Neuronal stem cell (in vitro differentiated cells): ENCODE measurements around the gene PGC. TPM values are rescaled to one million over a fixed set of nuclear protein-coding genes. Genes with fewer than 3 reads are reported as not detected.

Source experiments
- DNase-seq: peaks from one replicate; pipeline ENCODE4 v3.0.0-alpha.2; 2013; ENCODE audit warnings: low spot score
- H2AFZ ChIP-seq: one replicate; pipeline ENCODE4 v1.6.1; 2013; ENCODE audit warnings: mild to moderate bottlenecking, low read length, inconsistent platforms
- H2AK5ac ChIP-seq: 2 replicates; pipeline ENCODE4 v1.6.1; 2013; ENCODE audit warnings: low read depth, mild to moderate bottlenecking, inconsistent platforms, low read length, moderate library complexity, mixed read lengths
- H2BK120ac ChIP-seq: 2 replicates; pipeline ENCODE4 v1.6.1; 2013; ENCODE audit warnings: low read depth, mild to moderate bottlenecking, inconsistent platforms, low read length, moderate library complexity, mixed read lengths
- H2BK12ac ChIP-seq: one replicate; pipeline ENCODE4 v1.6.1; 2013; ENCODE audit warnings: low read length, inconsistent platforms
- H2BK15ac ChIP-seq: 2 replicates; pipeline ENCODE4 v1.6.1; 2013; ENCODE audit warnings: mild to moderate bottlenecking, low read length, inconsistent platforms, mixed read lengths
- H2BK5ac ChIP-seq: one replicate; pipeline ENCODE4 v1.6.1; 2013; ENCODE audit warnings: inconsistent platforms, mild to moderate bottlenecking, low read length, moderate library complexity
- H3K14ac ChIP-seq: one replicate; pipeline ENCODE4 v1.6.1; 2013; ENCODE audit warnings: low read length, inconsistent platforms
- H3K18ac ChIP-seq: 2 replicates; pipeline ENCODE4 v1.6.1; 2013; ENCODE audit warnings: low read length, inconsistent platforms
- H3K23ac ChIP-seq: 2 replicates; pipeline ENCODE4 v1.6.1; 2013; ENCODE audit warnings: low read depth, mild to moderate bottlenecking, mixed read lengths, low read length, inconsistent platforms; ENCODE audit not compliant: poor library complexity
- H3K27ac ChIP-seq: replicated peaks from 3 replicates; pipeline ENCODE4 v1.5.1; 2013; ENCODE audit warnings: low read length, inconsistent platforms
- H3K27me3 ChIP-seq, 3 experiments: 2 replicates each; pipeline ENCODE4 v1.6.1; 2013; ENCODE audit warnings: low read length in 3 of 3, mild to moderate bottlenecking in 2 of 3, inconsistent platforms in 1 of 3, low read depth in 1 of 3, mixed read lengths in 1 of 3, moderate library complexity in 1 of 3; ENCODE audit not compliant: control insufficient read depth in 3 of 3, insufficient read depth in 3 of 3
- H3K36me3 ChIP-seq, 2 donors: replicated peaks in 1 of 2; 2 replicates each; pipeline ENCODE4 v1.6.1; 2013; ENCODE audit warnings: low read length in 2 of 2; ENCODE audit not compliant: control insufficient read depth in 2 of 2, insufficient read depth in 2 of 2
- H3K4ac ChIP-seq: 2 replicates; pipeline ENCODE4 v1.6.1; 2013; ENCODE audit warnings: inconsistent platforms, mild to moderate bottlenecking, low read length, moderate library complexity
- H3K4me1 ChIP-seq, 2 donors: 1 replicate in 1 of 2; 2 replicates in 1 of 2; pipeline ENCODE4 v1.6.1; 2013; ENCODE audit warnings: low read length in 2 of 2, low read depth in 1 of 2; ENCODE audit not compliant: control insufficient read depth in 2 of 2, insufficient read depth in 1 of 2
- H3K4me2 ChIP-seq: one replicate; pipeline ENCODE4 v1.6.1; 2013; ENCODE audit warnings: mild to moderate bottlenecking, low read length, inconsistent platforms; ENCODE audit not compliant: insufficient read depth, poor library complexity, severe bottlenecking
- H3K4me3 ChIP-seq, 2 donors: 2 replicates each; pipeline ENCODE4 v1.5.1; 2013; ENCODE audit warnings: low read length in 2 of 2, mild to moderate bottlenecking in 2 of 2, inconsistent platforms in 1 of 2, moderate library complexity in 1 of 2
- H3K79me1 ChIP-seq: one replicate; pipeline ENCODE4 v1.6.1; 2013; ENCODE audit warnings: low read depth, mild to moderate bottlenecking, inconsistent platforms, low read length, moderate library complexity
- H3K9ac ChIP-seq: one replicate; pipeline ENCODE4 v1.6.1; 2013; ENCODE audit warnings: mild to moderate bottlenecking, low read depth, low read length, inconsistent platforms; ENCODE audit not compliant: poor library complexity
- H3K9me3 ChIP-seq, 2 donors: replicated peaks in 1 of 2; 2 replicates each; pipeline versions ENCODE3 to v1.6.1; 2013; ENCODE audit warnings: low read length in 2 of 2, mild to moderate bottlenecking in 2 of 2, inconsistent platforms in 1 of 2, low read depth in 1 of 2, mixed read lengths in 1 of 2, moderate library complexity in 1 of 2; ENCODE audit not compliant: control insufficient read depth in 2 of 2, insufficient read depth in 1 of 2
- H4K8ac ChIP-seq: one replicate; pipeline ENCODE4 v1.6.1; 2013; ENCODE audit warnings: low read depth, mild to moderate bottlenecking, inconsistent platforms, low read length, moderate library complexity
- H4K91ac ChIP-seq: one replicate; pipeline ENCODE4 v1.6.1; 2013; ENCODE audit warnings: low read length, low read depth, mild to moderate bottlenecking, inconsistent platforms; ENCODE audit not compliant: poor library complexity
- WGBS, 2 donors: extraction: QIAGEN DNeasy Blood & Tissue Kit; methylation state at CpG; one replicate each; pipeline ENCODE4 v1.1.7; 2013; ENCODE audit warnings: missing lambda C conversion rate in 2 of 2, mixed read lengths in 1 of 2; ENCODE audit not compliant: insufficient read length in 2 of 2, insufficient replicate concordance in 1 of 2; ENCODE audit errors: extremely low coverage in 2 of 2; 5-methylcytosine and 5-hydroxymethylcytosine counted together
- small RNA-seq: library from polyadenylated mRNA; stranded (forward); fragments of <200 nt; extraction: miRNeasy Mini kit (QIAGEN cat#:217004); gene quantifications from one replicate; pipeline ENCODE3, GENCODE V24; 2013; ENCODE audit not compliant: insufficient read depth

The PGC gene

GRCh38 chr6:41688256-41688965, 58.8 kb downstream of the PGC start:
- H3K4ac ChIP-seq: no peak overlapping the region
- H2BK5ac ChIP-seq: peak overlapping the region; percentile 63
- H3K23ac ChIP-seq: no peak overlapping the region
- H2BK12ac ChIP-seq: no peak overlapping the region
- H4K91ac ChIP-seq: peak overlapping the region; percentile 76
- H2BK15ac ChIP-seq: no peak overlapping the region
- H3K79me1 ChIP-seq: no peaks in the 10 kb centered on the region
- no peak overlapping the region for H3K4me3 ChIP-seq
- peaks cover 5 to 6% of the 10 kb centered on the region in 2 donors for H3K4me1 ChIP-seq
- H3K27ac ChIP-seq: no peak overlapping the region
- no peaks in the 10 kb centered on the region for H3K9me3 ChIP-seq
- H2AK5ac ChIP-seq: peak overlapping the region; percentile 3
- no peaks in the 10 kb centered on the region for H3K36me3 ChIP-seq
- H3K27me3 ChIP-seq: peaks cover 0 to 18% (median 0%) of the 10 kb centered on the region in 3 experiments
- WGBS, 2 donors: no CpG with 5 or more reads among the region's 5 CpGs
- no peak for DNase-seq
- H2AFZ ChIP-seq: peak overlapping the region; percentile 61
- H3K14ac ChIP-seq: no peak overlapping the region
- H3K18ac ChIP-seq: peak overlapping the region; percentile 67
- no peak overlapping the region for H3K4me2 ChIP-seq
- no peak overlapping the region for H3K9ac ChIP-seq
- no peak overlapping the region for H4K8ac ChIP-seq
- no peak overlapping the region for H2BK120ac ChIP-seq

- Histone ChIP-seq H3K18ac (no peak overlapping the region), H4K91ac (no peak overlapping the region), H3K9me3 (no peaks in the 10 kb centered on the region), H3K4ac (no peak overlapping the region), H3K4me3 (no peak overlapping the region), H2BK5ac (no peak overlapping the region), H3K23ac (peak overlapping the region; percentile 37), H3K27me3 (peaks cover 0 to 18% (median 4%) of the 10 kb centered on the region in 3 experiments), H2BK12ac (no peak overlapping the region), H2AFZ (no peak overlapping the region), H2BK15ac (no peak overlapping the region), H2AK5ac (no peak overlapping the region), H2BK120ac (no peak overlapping the region), H3K4me2 (no peak overlapping the region), H3K27ac (no peak overlapping the region), H3K79me1 (no peaks in the 10 kb centered on the region), H3K14ac (no peak overlapping the region), H3K36me3 (no peaks in the 10 kb centered on the region), H4K8ac (no peak overlapping the region), H3K9ac (no peak overlapping the region), H3K4me1 (peaks cover 8 to 9% of the 10 kb centered on the region in 2 donors)
- no peak for DNase-seq
- WGBS, 2 donors: no CpG with 5 or more reads among the region's 9 CpGs
These were observed 59.6 kb downstream of the PGC start for GRCh38 chr6:41687501-41688175.

Small RNA genes lying within 50 kb of the gene (small RNA-seq; reads per million reads assigned to genes)
- gene AL365205.2 (not detected), gene AL365205.3 (not detected)
